Liver (tissue), 3 donors: Measurements from ENCODE around the gene SLITRK2.

Experiments used
- ATF3 ChIP-seq: IDR thresholded peaks from 2 replicates; pipeline ENCODE4 v1.6.1; 2016; ENCODE audit warnings: antibody characterized with exemption
- CTCF ChIP-seq: fragments of 150-350 bp; IDR thresholded peaks from 2 replicates; pipeline ENCODE4 v1.5.1; 2017; ENCODE audit warnings: improper control_type of control experiment, low read depth, low read length; ENCODE audit not compliant: missing input control
- FOXA1 ChIP-seq: IDR thresholded peaks from 2 replicates; pipeline ENCODE4 v1.6.1; 2016; ENCODE audit warnings: antibody characterized with exemption
- GABPA ChIP-seq, 2 donors: IDR thresholded peaks in 1 of 2; conservative IDR thresholded peaks in 1 of 2; 2 replicates each; pipeline ENCODE4 v1.6.1; 2016; ENCODE audit warnings: antibody characterized with exemption in 2 of 2, mild to moderate bottlenecking in 1 of 2, moderate library complexity in 1 of 2
- MAX ChIP-seq: IDR thresholded peaks from 2 replicates; pipeline ENCODE4 v1.6.1; 2016; ENCODE audit warnings: antibody characterized with exemption
- RAD21 ChIP-seq, 2 donors: IDR thresholded peaks; 2 replicates each; pipeline ENCODE4 v1.6.1; 2016; ENCODE audit warnings: antibody characterized with exemption in 2 of 2, mild to moderate bottlenecking in 2 of 2
- REST ChIP-seq: IDR thresholded peaks from 2 replicates; pipeline ENCODE4 v1.6.1; 2016; ENCODE audit warnings: antibody characterized with exemption, mild to moderate bottlenecking
- TAF1 ChIP-seq: conservative IDR thresholded peaks from 2 replicates; pipeline ENCODE4 v1.6.1; 2016; ENCODE audit warnings: antibody characterized with exemption, mild to moderate bottlenecking
- YY1 ChIP-seq: IDR thresholded peaks from 2 replicates; pipeline ENCODE4 v1.6.1; 2016; ENCODE audit warnings: antibody characterized with exemption, mild to moderate bottlenecking
- donor health status: healthy.
- donor health status: healthy.

GRCh38 chrX:145840531-145840930 is 22.9 kb downstream of the SLITRK2 start:
- TF ChIP-seq CTCF (no peak), GABPA (IDR thresholded peaks at IDR 0.05 in 1 of 2, conservative IDR thresholded peaks at IDR 0.05 in 1 of 2) (no peak), MAX (no peak), REST (no peak), RAD21 (IDR thresholded peaks at IDR 0.05) (no peak), TAF1 (no peak), ATF3 (no peak), YY1 (no peak), FOXA1 (no peak)
